ENCODE data around the gene HTR2B.

Gene HTR2B

DNA sequence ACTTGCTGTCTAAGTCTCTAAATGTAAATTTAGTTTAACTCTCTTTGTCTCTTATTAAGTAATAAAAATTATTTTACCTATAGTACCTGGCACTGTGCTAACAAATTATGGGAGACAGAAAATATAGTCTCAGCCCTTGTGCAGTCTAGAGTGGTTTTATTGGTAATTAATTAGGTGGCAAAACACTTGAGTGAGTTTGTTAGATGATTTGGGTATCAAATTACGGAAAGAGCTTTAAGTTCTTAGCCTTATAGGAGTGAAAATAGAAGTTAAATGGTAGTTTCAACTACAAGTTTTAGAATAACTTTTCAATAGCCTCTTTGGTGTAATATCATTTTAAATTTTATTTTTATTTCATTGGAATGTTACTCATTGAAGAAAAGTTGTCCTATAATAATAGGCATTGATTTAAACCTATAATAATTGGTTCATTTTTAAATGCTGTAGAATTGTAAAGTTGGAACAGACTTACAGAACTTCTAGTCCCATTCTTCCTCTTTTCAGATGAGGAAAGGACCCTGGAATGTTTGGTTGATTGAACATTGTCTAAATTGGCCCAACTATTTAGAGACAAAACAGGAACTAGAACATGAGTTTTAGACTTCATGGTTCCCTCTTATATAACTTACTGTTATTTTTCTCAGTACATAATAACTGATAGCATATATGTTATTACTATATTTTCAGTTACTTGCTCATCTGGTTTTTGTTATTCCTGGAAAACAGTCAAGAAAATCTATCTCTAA, 10.2 kb upstream of the HTR2B start:
- DNase-seq (ENCODE audit: low read depth), result no peak
- TF ChIP-seq, protein P1, sequence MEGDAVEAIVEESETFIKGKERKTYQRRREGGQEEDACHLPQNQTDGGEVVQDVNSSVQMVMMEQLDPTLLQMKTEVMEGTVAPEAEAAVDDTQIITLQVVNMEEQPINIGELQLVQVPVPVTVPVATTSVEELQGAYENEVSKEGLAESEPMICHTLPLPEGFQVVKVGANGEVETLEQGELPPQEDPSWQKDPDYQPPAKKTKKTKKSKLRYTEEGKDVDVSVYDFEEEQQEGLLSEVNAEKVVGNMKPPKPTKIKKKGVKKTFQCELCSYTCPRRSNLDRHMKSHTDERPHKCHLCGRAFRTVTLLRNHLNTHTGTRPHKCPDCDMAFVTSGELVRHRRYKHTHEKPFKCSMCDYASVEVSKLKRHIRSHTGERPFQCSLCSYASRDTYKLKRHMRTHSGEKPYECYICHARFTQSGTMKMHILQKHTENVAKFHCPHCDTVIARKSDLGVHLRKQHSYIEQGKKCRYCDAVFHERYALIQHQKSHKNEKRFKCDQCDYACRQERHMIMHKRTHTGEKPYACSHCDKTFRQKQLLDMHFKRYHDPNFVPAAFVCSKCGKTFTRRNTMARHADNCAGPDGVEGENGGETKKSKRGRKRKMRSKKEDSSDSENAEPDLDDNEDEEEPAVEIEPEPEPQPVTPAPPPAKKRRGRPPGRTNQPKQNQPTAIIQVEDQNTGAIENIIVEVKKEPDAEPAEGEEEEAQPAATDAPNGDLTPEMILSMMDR (conservative IDR thresholded peaks at IDR 0.05; ENCODE audit: low read depth, low read length), result no peak
- H3K4me3 ChIP-seq (ENCODE audit: low read length), result no peak overlapping the region

DNA sequence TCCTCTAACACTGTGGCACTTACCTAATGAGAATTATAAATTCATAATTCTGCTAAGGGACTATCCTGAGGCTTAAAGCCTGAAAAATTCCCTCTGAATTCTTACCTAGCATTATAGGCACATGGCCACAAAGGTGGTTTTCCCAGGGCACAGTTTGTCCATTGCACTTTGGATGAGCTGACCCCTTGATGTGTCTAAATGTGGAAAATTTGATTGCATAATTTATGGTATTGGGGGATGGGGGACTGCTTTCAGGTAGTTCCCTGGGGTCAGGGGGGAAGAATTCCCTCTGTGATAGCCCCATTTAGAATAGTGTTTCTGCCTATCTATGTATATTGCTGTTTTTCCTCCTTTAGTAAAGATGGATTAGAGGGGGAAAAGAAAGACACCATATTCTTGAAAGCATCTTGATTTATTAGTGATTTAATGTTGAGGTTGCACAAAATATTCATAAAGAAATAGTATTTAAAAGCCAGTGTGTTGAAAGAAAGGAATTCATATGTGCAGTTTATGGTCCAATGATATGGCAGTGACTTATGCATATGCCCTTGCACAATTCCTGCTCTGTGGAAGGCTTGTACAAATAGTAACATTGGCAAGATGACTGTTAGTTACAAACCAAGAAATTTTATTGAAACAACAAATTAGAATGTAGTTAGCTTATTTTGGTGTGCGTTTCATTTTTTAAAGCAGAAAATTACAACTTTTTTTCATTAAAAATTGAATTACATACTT, 8.7 kb upstream of the HTR2B start:
- no peak overlapping the region for H3K4me3 ChIP-seq (ENCODE audit: low read length)
- TF ChIP-seq, protein P1 (conservative IDR thresholded peaks at IDR 0.05; ENCODE audit: low read depth, low read length), result no peak
- DNase-seq (ENCODE audit: low read depth), result no peak

DNA sequence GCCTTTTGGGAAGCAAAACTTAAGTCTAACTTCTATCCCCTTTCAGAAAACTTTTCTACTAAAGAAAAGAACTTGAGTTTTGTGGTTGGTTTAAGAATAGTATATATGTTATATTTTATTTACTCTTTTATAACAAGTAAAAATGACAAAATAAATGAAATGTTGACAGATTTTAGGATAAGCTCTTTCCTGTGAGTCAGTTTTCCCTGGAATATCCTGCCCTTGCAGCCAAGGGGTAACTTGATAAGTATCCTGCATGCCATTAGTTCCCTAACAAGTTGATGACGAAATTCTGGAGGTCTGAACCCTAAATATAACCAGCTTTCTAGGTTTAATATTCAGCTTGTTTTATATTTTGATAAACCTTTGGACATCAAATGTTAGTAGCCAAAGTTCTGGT, 7.3 kb upstream of the HTR2B start:
- no peak overlapping the region for H3K4me3 ChIP-seq (ENCODE audit: low read length)
- TF ChIP-seq, protein P1 (conservative IDR thresholded peaks at IDR 0.05; ENCODE audit: low read depth, low read length), result no peak
- no peak for DNase-seq (ENCODE audit: low read depth)

DNA sequence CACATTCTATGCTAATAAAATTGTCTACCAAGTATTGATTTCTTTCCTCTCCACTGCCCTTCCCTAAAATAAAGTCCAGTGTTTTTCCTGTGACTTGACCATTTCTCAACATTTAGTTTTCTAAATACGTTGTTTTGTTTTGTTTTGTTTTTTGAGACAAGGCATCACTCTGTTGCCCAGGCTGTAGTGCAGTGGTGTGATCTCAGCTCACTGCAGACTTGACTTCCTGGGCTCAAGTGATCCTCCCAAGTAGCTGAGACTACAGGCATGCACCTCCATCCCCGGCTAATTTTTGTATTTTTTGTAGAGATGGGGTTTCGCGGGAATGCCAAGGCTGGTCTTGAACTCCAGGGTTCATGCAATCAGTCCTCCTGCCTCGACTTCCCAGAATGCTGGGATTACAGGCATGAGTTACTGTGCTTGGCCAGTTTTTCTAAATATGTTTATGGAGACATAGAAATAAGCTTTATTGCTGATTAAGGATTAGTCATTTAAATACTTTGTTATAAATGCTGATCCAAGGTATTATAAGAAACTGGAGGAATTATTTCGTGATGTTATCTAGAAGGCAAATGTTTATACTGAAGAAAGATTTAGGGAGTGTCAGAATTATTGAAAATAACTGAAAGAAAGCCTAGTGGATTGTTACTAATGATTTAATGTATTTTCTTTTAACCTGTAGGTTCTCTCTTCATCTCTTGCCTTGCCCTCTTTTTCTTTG, 5.7 kb upstream of the HTR2B start:
- no peak overlapping the region for H3K4me3 ChIP-seq (ENCODE audit: low read length)
- DNase-seq (ENCODE audit: low read depth), result peak; percentile 33
- TF ChIP-seq, protein P1 (conservative IDR thresholded peaks at IDR 0.05; ENCODE audit: low read depth, low read length), result no peak

DNA sequence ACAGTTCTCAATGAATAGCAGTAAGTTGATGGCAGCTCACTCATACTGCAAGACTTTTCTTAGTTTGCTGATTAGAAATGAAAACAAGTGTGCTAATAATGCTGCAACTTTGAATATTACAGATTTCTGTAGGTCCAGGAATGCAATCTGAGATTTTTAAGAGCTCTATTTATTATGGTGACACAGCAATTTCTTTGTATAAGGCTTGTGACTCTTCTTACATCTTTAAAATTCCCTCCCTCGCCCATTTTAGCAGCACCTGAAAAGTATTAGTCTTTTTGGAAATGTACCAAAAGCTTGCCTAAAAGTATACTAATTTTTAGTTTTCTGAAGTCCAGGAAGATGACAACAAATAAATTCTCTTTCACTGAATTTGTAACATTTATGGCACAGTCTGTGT, 4.4 kb upstream of the HTR2B start:
- TF ChIP-seq, protein P1 (conservative IDR thresholded peaks at IDR 0.05; ENCODE audit: low read depth, low read length), result no peak
- H3K4me3 ChIP-seq (ENCODE audit: low read length), result no peak overlapping the region
- peak; percentile 46 for DNase-seq (ENCODE audit: low read depth)

DNA sequence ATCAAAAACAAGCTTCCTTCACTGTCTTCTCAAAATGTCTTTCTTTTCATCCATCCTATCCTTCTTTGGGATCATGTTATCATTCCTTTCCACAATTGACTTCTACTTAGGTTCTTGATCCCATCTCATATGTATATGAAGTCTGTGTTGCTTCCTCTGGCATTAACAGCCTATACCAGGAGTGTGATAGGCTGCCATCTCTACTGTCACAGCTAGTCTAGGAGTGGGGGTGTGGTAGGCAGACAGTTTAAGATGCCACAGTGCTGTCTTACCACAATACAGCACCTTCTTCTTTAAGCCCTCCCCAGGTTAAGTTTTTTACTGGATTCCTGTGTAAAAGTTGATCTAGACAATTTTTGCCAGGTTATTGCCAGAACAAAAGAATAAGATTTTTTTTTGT, 3.7 kb upstream of the HTR2B start:
- TF ChIP-seq, protein P1 (conservative IDR thresholded peaks at IDR 0.05; ENCODE audit: low read depth, low read length), result no peak
- DNase-seq (ENCODE audit: low read depth), result no peak
- no peak overlapping the region for H3K4me3 ChIP-seq (ENCODE audit: low read length)
